Activated naive CD4-positive, alpha-beta T cell treated with anti-CD3 and anti-CD28 coated beads for 36 hours (primary cell): Measurements from ENCODE around the gene ZNF100. TPM values are rescaled to one million over a fixed set of nuclear protein-coding genes. Genes with fewer than 3 reads are reported as not detected.
"Not testable (repeated sequence)": the region's sequence is repeated elsewhere in the genome, so short reads cannot be mapped to it uniquely, and the experiment has no call there.

ENCODE experiments used
- CTCF ChIA-PET: fragments of 350-600 bp; sonication (Branson Sonifier 250); formaldehyde crosslinking; loops from one replicate; lab custom pipeline; 2021; ENCODE audit warnings: antibody characterized with exemption; lab: Charles Lee
- DNase-seq: peaks from one replicate; pipeline ENCODE4 v3.0.0-alpha.2; 2020
- H3K27ac Mint-ChIP-seq: one replicate; pipeline ENCODE4 v1.8.0; 2021; ENCODE audit warnings: mild to moderate bottlenecking, mixed read lengths
- H3K27me3 Mint-ChIP-seq: one replicate; pipeline ENCODE4 v1.8.0; 2021; ENCODE audit warnings: low read depth, mixed read lengths
- H3K36me3 Mint-ChIP-seq: one replicate; pipeline ENCODE4 v1.8.0; 2021; ENCODE audit warnings: low read depth, mixed read lengths
- H3K4me1 Mint-ChIP-seq: one replicate; pipeline ENCODE4 v1.8.0; 2021; ENCODE audit warnings: low read depth, mixed read lengths
- H3K4me3 Mint-ChIP-seq: one replicate; pipeline ENCODE4 v1.8.0; 2021; ENCODE audit warnings: mild to moderate bottlenecking, moderate library complexity, mixed read lengths
- H3K9me3 Mint-ChIP-seq: one replicate; pipeline ENCODE4 v1.8.0; 2021; ENCODE audit warnings: mixed read lengths
- intact Hi-C: fragments of 100-400 bp; cut with micrococcal nuclease; formaldehyde crosslinking; loops from one replicate; pipeline ENCODE4 v1.15.1; 2023
- total RNA-seq, 2 experiments: library from RNA; stranded (reverse); gene quantifications; one replicate each; pipeline ENCODE4 v1.2.3, GENCODE V29; 2021

ZNF100 gene
- total RNA-seq, 2 experiments from 2014 or later = 19.3 to 22.7 TPM

DNA sequence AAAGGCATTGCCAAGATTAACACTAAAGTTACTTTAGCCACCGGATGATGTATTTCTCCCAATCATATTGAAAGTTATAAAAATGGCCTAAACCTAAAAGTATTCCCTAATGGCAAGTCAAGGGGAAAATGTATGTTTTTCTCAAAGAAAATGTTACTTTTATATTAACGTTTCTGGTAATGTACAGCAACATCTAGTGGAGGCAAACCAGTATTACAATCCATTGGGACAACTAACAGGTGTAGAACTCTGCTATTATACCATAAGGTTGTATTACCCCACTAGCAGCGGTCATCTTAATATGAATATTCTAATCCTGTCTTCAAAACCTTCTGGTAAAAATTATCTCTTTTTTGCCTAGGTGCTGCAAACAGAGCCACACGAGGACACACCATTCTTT lies 69.2 kb downstream of the ZNF100 start:
- H3K27ac Mint-ChIP-seq = no peak overlapping the region
- no peaks in the 10 kb centered on the region for H3K27me3 Mint-ChIP-seq
- DNase-seq = no peak
- H3K4me1 Mint-ChIP-seq = no peaks in the 10 kb centered on the region
- CTCF ChIA-PET = interaction anchor here (0.6 to 1.4 kb wide), 7 partner anchors 17 to 522 kb away, joined by 3 to 5 read pairs (median 3); partner anchors contain the start of gene ZNF429
- no peak overlapping the region for H3K4me3 Mint-ChIP-seq
- no peaks in the 10 kb centered on the region for H3K9me3 Mint-ChIP-seq
- intact Hi-C loops = loop anchor here (1.0 kb wide), 2 partner anchors 214 to 495 kb away; no protein-coding TSS in a partner anchor
- H3K36me3 Mint-ChIP-seq = no peaks in the 10 kb centered on the region

DNA sequence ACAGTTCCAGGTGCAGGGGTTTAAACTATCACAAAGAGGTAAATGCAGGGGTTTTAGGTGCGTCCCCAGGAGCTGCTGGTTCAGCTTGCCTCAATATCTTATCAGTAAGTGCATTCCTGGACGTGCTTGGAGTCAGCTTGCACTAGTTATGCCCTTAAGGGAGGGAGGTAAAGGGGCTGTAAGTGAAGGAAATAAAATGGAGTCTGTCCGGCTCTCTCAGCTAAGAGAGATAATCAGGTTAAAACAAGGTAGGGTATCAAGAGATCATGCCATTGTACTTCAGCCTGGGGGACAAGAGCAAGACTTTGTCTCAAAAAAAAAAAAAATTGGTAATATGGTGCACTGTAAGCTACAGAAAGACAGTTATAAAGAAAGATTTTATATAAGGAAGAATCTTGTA lies 69.7 kb downstream of the ZNF100 start:
- DNase-seq = no peak
- intact Hi-C loops = loop anchor here (1.0 kb wide), 2 partner anchors 213 to 494 kb away; no protein-coding TSS in a partner anchor
- Mint-ChIP-seq H3K4me1 (no peaks in the 10 kb centered on the region), H3K4me3 (no peak overlapping the region), H3K9me3 (no peaks in the 10 kb centered on the region), H3K36me3 (no peaks in the 10 kb centered on the region), H3K27ac (no peak overlapping the region), H3K27me3 (no peaks in the 10 kb centered on the region)
- CTCF ChIA-PET = interaction anchor here (0.9 to 1.4 kb wide), 8 partner anchors 17 to 495 kb away, joined by 3 to 5 read pairs (median 3); partner anchors contain the start of gene ZNF429

DNA sequence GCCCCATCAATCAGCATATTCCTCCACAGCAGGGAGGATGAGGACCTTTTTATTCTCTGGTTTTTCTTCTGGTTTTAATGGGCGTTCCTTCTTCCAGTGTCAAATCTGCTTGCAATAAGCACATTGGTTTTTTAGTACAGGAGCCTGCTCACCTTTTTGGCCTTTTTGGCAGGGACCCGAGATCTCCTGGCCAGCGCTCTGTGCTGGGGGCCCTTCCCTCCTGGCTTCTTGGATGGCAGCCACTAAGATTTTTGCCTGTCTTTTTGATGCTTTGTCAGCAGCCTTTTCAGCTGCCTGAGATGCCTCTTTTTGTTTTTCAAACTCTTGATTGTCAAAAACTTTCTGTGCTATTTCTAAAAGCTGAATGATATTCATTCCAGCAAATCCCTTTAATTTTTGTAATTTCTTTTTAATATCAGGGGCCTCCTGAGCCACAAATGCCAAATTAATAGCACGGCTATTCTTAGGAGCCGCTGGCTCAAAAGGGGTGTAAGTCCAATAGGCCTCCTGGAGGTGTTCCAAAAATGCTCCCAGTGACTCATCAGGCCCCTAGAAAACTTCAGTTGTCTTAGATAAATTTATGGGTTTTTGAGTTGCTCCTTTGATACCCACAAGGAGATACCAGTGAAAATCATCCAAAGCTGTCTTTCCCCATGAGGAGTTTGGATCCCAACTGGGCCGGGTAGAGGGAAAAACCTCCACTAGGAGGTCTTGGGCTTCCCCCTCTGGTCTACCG lies 73.0 kb downstream of the ZNF100 start:
- no peaks in the 10 kb centered on the region for H3K9me3 Mint-ChIP-seq
- H3K27ac Mint-ChIP-seq = no peak overlapping the region
- no peaks in the 10 kb centered on the region for H3K27me3 Mint-ChIP-seq
- H3K4me1 Mint-ChIP-seq = no peaks in the 10 kb centered on the region
- CTCF ChIA-PET = no interaction called here
- DNase-seq = no peak
- intact Hi-C loops = no loop called here
- H3K36me3 Mint-ChIP-seq = no peaks in the 10 kb centered on the region
- H3K4me3 Mint-ChIP-seq = no peak overlapping the region

- H3K4me3 Mint-ChIP-seq = no peak overlapping the region
- H3K27me3 Mint-ChIP-seq = no peaks in the 10 kb centered on the region
Observed at GRCh38 chr19:21693399-21693798, 74.0 kb downstream of the ZNF100 start.

DNA sequence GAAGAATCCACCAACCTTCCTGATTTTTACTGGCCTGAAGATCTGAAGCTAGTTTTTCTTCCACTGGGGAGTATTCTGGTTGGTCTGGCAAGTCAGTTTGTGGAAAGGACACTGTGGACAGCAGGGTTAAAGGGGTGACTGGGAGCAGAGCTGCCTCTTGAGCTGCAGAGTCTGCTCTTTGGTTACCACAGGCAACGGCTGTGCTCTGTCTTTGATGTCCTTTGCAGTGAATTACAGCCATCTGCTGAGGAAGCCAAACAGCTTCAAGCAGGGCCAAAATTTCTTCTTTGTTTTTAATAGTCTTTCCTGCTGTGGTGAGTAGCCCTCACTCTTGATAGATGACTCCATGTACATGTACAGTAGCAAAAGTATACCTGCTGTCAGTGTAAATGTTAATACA lies 75.7 kb downstream of the ZNF100 start:
- Mint-ChIP-seq H3K4me3 (no peak overlapping the region), H3K9me3 (no peaks in the 10 kb centered on the region), H3K27me3 (no peaks in the 10 kb centered on the region), H3K4me1 (no peaks in the 10 kb centered on the region), H3K27ac (no peak overlapping the region), H3K36me3 (no peaks in the 10 kb centered on the region)
- intact Hi-C loops = no loop called here
- no peak for DNase-seq
- CTCF ChIA-PET = interaction anchor here (0.6 to 2.3 kb wide), 3 partner anchors 76 to 1670 kb away, joined by 3 to 7 read pairs (median 3); partner anchors contain the start of gene ZNF100

More at GRCh38 chr19:21693399-21693798, 74.0 kb downstream of the ZNF100 start:
- no peaks in the 10 kb centered on the region for H3K36me3 Mint-ChIP-seq
- H3K27ac Mint-ChIP-seq = no peak overlapping the region
- intact Hi-C loops = no loop called here
- no peaks in the 10 kb centered on the region for H3K4me1 Mint-ChIP-seq
- H3K9me3 Mint-ChIP-seq = no peaks in the 10 kb centered on the region
- DNase-seq = no peak
- CTCF ChIA-PET = no interaction called here

DNA sequence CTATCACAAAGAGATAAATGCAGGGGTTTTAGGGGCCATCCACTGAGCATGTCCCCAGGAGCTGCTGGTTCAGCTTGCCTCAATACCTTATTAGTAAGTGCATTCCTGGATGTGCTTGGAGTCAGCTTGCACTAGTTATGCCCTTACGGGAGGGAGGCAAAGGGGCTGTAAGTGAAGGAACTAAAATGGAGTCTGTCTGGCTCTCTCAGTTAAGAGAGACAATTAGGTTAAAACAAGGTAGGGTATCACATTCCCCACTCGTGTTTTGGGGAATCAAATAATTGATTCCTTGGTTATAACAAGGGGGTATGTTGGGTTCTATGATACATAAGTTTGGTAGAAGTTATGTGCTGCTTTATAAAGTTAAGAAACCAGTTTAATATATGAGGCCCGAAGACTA lies 78.9 kb downstream of the ZNF100 start:
- H3K27ac Mint-ChIP-seq = no peak overlapping the region
- CTCF ChIA-PET = interaction anchor here (0.7 kb wide), 1 partner anchor 183 kb away, joined by 5 read pairs; the partner anchor contains the start of gene ZNF429
- no peaks in the 10 kb centered on the region for H3K9me3 Mint-ChIP-seq
- H3K36me3 Mint-ChIP-seq = no peaks in the 10 kb centered on the region
- no peaks in the 10 kb centered on the region for H3K27me3 Mint-ChIP-seq
- H3K4me3 Mint-ChIP-seq = no peak overlapping the region
- intact Hi-C loops = no loop called here
- DNase-seq = no peak
- no peaks in the 10 kb centered on the region for H3K4me1 Mint-ChIP-seq

GRCh38 chr19:21680671-21681070 lies 86.7 kb downstream of the ZNF100 start:
- Mint-ChIP-seq H3K4me1 (peaks cover 6% of the 10 kb centered on the region), H3K9me3 (no peaks in the 10 kb centered on the region), H3K27me3 (peaks cover 7% of the 10 kb centered on the region), H3K4me3 (no peak overlapping the region), H3K27ac (no peak overlapping the region), H3K36me3 (no peaks in the 10 kb centered on the region)
- CTCF ChIA-PET = interaction anchor here (1.1 kb wide), 1 partner anchor 17 kb away, joined by 3 read pairs; no protein-coding TSS in a partner anchor
- intact Hi-C loops = no loop called here
- DNase-seq = no peak

- Mint-ChIP-seq H3K27me3 (peaks cover 7% of the 10 kb centered on the region), H3K9me3 (no peaks in the 10 kb centered on the region), H3K27ac (no peak overlapping the region), H3K4me3 (no peak overlapping the region), H3K36me3 (no peaks in the 10 kb centered on the region), H3K4me1 (peaks cover 6% of the 10 kb centered on the region)
- CTCF ChIA-PET = no interaction called here
- no peak for DNase-seq
- intact Hi-C loops = no loop called here
Observed at GRCh38 chr19:21680026-21680425, 87.4 kb downstream of the ZNF100 start.

DNA sequence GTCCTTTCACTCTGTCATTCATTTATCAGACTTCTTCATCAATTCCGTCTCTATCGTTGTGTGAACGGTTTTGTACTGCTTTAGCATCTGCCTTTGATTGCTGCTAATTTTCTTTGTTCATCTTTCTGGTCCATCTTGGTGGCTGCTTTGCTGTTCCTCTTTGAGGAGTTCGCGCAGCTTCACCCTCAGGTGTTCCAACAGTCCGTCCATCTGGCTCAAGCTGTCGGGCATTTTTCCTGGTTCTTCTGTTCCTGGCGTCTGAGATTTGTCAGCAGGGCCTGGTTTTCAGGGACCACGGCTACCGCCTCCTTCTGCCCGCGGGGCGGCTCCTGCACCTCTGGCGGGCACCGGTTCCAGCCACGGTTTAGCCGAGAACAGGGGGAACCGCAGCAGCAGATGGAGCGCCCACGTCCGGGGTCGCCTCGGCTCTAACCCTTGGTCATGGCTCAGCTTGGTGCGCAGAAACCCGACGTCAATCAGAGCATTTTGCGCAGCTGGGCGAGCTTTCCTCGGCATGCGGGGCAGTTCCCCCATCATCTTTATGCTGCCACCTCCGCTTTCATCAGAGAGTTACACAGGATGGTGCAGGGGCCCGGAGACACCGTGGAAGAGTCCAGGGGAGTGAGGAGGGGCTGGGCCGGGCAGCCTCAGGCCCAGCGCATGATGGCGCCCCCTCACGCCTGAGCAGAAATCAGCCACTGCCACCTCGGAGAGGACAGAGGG lies 89.5 kb downstream of the ZNF100 start:
- H3K9me3 Mint-ChIP-seq = no peaks in the 10 kb centered on the region
- CTCF ChIA-PET = no interaction called here
- no peaks in the 10 kb centered on the region for H3K36me3 Mint-ChIP-seq
- H3K4me3 Mint-ChIP-seq = peak overlapping the region; percentile 57
- peak; percentile 37 for DNase-seq
- H3K27ac Mint-ChIP-seq = no peak overlapping the region
- H3K27me3 Mint-ChIP-seq = peaks cover 7% of the 10 kb centered on the region
- intact Hi-C loops = no loop called here
- H3K4me1 Mint-ChIP-seq = peaks cover 6% of the 10 kb centered on the region

- CTCF ChIA-PET = interaction anchor here (0.9 kb wide), 1 partner anchor 23 kb away, joined by 4 read pairs; no protein-coding TSS in a partner anchor
Observed at GRCh38 chr19:21674454-21674853, 92.9 kb downstream of the ZNF100 start.

DNA sequence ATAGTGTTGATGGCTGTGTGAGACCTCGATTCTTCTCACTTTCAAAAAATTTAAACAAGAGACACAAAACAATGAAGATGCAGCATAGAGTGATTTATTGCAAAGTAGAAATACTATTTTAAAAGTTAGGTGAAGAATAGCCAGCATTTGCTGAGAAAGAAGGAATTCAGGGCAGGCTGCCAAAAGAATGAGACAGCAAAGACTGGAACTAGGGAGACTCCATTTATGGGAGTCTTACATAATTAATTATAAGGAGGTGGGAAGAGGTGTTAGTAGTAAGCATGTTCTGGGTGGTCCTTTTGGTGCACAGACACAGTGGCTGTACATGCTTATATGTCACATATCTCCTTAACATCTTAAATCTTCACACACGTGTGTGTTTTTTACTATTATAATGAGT lies 93.9 kb downstream of the ZNF100 start:
- CTCF ChIA-PET, H3K36me3 Mint-ChIP-seq, intact Hi-C loops, H3K27me3 Mint-ChIP-seq, H3K27ac Mint-ChIP-seq, H3K4me1 Mint-ChIP-seq, H3K4me3 Mint-ChIP-seq, H3K9me3 Mint-ChIP-seq, DNase-seq: not testable (repeated sequence)

More at GRCh38 chr19:21674454-21674853, 92.9 kb downstream of the ZNF100 start:
- no peak for DNase-seq
- Mint-ChIP-seq H3K4me3 (no peak overlapping the region), H3K27me3 (peaks cover 4% of the 10 kb centered on the region), H3K9me3 (no peaks in the 10 kb centered on the region), H3K27ac (no peak overlapping the region), H3K4me1 (peaks cover 6% of the 10 kb centered on the region), H3K36me3 (no peaks in the 10 kb centered on the region)
- intact Hi-C loops = no loop called here
